Epidermal melanocyte (primary cell): ENCODE measurements around the gene IFI44.

Experiments
- DNase-seq: peaks from one replicate; pipeline ENCODE4 v3.0.0; 2011; ENCODE audit warnings: low spot score; ENCODE audit not compliant: insufficient read length

IFI44 gene

GRCh38 chr1:78652019-78652560, 2.5 kb downstream of the IFI44 start:
- no peak for DNase-seq

GRCh38 chr1:78658901-78659300, 9.3 kb downstream of the IFI44 start:
- no peak for DNase-seq

GRCh38 chr1:78663923-78664322, 14.3 kb downstream of the IFI44 start:
- DNase-seq = no peak

- no peak for DNase-seq
Observed at GRCh38 chr1:78664763-78665162, 15.1 kb downstream of the IFI44 start.

GRCh38 chr1:78665809-78666208, 16.2 kb downstream of the IFI44 start:
- DNase-seq = no peak

GRCh38 chr1:78667939-78668338, 18.3 kb downstream of the IFI44 start:
- DNase-seq = no peak

- no peak for DNase-seq
Observed at GRCh38 chr1:78668427-78668826, 18.8 kb downstream of the IFI44 start.

- no peak for DNase-seq
Observed at GRCh38 chr1:78672428-78672827, 22.8 kb downstream of the IFI44 start.

GRCh38 chr1:78673120-78673519, 23.5 kb downstream of the IFI44 start:
- DNase-seq = no peak

- DNase-seq = peak; percentile 22
Observed at GRCh38 chr1:78676347-78676982, 26.8 kb downstream of the IFI44 start.

GRCh38 chr1:78676993-78677392, 27.4 kb downstream of the IFI44 start:
- no peak for DNase-seq

GRCh38 chr1:78677788-78678187, 28.2 kb downstream of the IFI44 start:
- no peak for DNase-seq

GRCh38 chr1:78678324-78678723, 28.7 kb downstream of the IFI44 start:
- DNase-seq = no peak

- no peak for DNase-seq
Observed at GRCh38 chr1:78681265-78681664, 31.6 kb downstream of the IFI44 start.

- no peak for DNase-seq
Observed at GRCh38 chr1:78682496-78682895, 32.9 kb downstream of the IFI44 start.

- no peak for DNase-seq
Observed at GRCh38 chr1:78683079-78683478, 33.4 kb downstream of the IFI44 start.

- DNase-seq = no peak
Observed at GRCh38 chr1:78687315-78687714, 37.7 kb downstream of the IFI44 start.

- DNase-seq = no peak
Observed at GRCh38 chr1:78687914-78688313, 38.3 kb downstream of the IFI44 start.

GRCh38 chr1:78688697-78689096, 39.1 kb downstream of the IFI44 start:
- DNase-seq = peak; percentile 39

- DNase-seq = no peak
Observed at GRCh38 chr1:78690516-78690915, 40.9 kb downstream of the IFI44 start.

- no peak for DNase-seq
Observed at GRCh38 chr1:78691995-78692747, 42.5 kb downstream of the IFI44 start.

GRCh38 chr1:78699813-78700212, 50.2 kb downstream of the IFI44 start:
- no peak for DNase-seq

GRCh38 chr1:78702426-78702825, 52.8 kb downstream of the IFI44 start:
- no peak for DNase-seq
